HG02884 (cell line): ENCODE measurements around the gene OTOA.
"Not testable (repeated sequence)": the region's sequence is repeated elsewhere in the genome, so short reads cannot be mapped to it uniquely, and the experiment has no call there.

Experiments
- ATAC-seq: cut with Tn5 transposase; IDR thresholded peaks from one replicate; pipeline ENCODE4 v1.9.1; 2021; ENCODE audit warnings: mild to moderate bottlenecking, moderate library complexity; ENCODE audit not compliant: unreplicated experiment

The OTOA gene

DNA sequence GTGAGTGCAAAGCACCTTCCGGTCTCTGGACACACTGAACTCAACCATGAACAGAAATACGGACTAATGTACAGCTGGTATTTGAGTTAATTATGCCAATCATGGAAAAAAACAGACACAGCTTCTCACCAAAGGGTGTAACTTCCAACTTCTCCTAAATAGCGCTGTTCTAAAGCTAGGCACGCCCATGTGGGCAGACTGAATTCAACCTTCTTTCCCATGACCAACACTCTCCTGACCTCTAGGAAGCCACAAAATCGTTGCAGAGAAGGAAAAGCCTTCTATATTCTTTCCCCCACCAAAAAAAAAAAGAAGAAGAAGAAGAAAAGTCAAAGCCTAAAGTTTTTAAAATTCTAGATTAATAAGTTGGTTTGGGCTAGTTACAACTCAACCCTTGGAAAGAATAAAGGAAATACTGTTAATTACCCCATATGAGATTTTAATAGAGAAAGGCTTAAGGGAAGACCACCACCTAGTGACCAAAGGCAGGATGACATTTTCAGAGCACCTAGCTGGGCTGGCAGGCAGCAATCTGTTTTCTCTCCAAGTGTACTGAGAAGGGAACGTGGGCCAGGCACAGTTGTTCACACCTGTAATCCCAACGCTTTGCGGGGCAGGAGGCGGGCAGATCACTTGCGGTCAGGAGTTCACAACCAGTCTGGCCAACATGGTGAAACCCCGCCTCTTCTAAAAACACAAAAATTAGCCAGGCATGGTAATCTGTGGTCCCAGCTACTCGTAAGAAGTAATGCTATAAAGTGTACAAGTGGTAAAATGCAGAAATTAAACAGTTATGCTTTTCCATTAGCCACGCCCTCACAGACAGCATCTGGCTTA, 138.0 kb downstream of the OTOA start:
- ATAC-seq: not testable (repeated sequence)

DNA sequence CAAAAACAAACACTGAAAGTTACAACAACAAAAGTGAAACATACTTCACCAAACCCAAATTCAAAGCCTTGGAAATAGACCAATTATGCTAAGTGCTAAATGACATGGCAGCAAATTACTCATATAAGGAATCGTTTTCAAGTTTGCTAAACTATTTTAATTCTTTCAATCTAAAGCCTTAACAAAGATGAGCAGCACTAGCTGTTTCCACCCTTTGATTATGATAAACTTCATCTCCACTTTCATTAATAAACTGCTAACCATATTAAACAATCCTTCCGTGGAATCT, 138.6 kb downstream of the OTOA start:
- not testable (repeated sequence) for ATAC-seq
